Spleen (tissue), 13 donors: Measurements from ENCODE around the gene ITGAE. TPM values are rescaled to one million over a fixed set of nuclear protein-coding genes. Genes with fewer than 3 reads are reported as not detected.

ENCODE experiments used
- DNase-seq: peaks from one replicate; pipeline ENCODE4 v3.0.0-alpha.2; 2020
- H3K27ac ChIP-seq, 8 donors: fragments of 200-600 bp; sonication (generic) in 7 of 8; 1 replicate in 4 of 8; 2 replicates in 4 of 8; pipeline versions ENCODE4 v1.5.0 to v1.8.0; 2016 to 2021; ENCODE audit warnings: inconsistent platforms in 4 of 8, mild to moderate bottlenecking in 4 of 8, moderate library complexity in 1 of 8
- H3K27me3 ChIP-seq, 7 donors: fragments of 200-600 bp; sonication (generic) in 6 of 7; replicated peaks in 1 of 7; 1 replicate in 4 of 7; 2 replicates in 3 of 7; pipeline versions ENCODE4 v1.5.0 to v1.8.0; 2016 to 2021; ENCODE audit warnings: inconsistent platforms in 3 of 7, mild to moderate bottlenecking in 1 of 7
- H3K36me3 ChIP-seq, 6 donors: fragments of 200-600 bp; sonication (generic) in 5 of 6; 1 replicate in 4 of 6; 2 replicates in 2 of 6; pipeline versions ENCODE4 v1.5.0 to v1.8.0; 2016 to 2021; ENCODE audit warnings: inconsistent platforms in 2 of 6
- H3K4me1 ChIP-seq, 6 donors: fragments of 200-600 bp; sonication (generic) in 5 of 6; 1 replicate in 3 of 6; 2 replicates in 3 of 6; pipeline versions ENCODE4 v1.5.0 to v1.8.0; 2016 to 2021; ENCODE audit warnings: inconsistent platforms in 3 of 6
- H3K4me3 ChIP-seq, 8 donors: fragments of 200-600 bp; sonication (generic) in 7 of 8; 1 replicate in 4 of 8; 2 replicates in 4 of 8; pipeline versions ENCODE4 v1.5.0 to v1.8.0; 2016 to 2021; ENCODE audit warnings: inconsistent platforms in 4 of 8, mild to moderate bottlenecking in 4 of 8, moderate library complexity in 2 of 8
- H3K9me3 ChIP-seq, 8 donors: fragments of 200-600 bp; sonication (generic) in 7 of 8; 1 replicate in 4 of 8; 2 replicates in 4 of 8; pipeline versions ENCODE4 v1.5.0 to v1.8.0; 2016 to 2021; ENCODE audit warnings: inconsistent platforms in 4 of 8
- POLR2A ChIP-seq, 3 donors: fragments of 450-650 bp; IDR thresholded peaks; one replicate each; pipeline ENCODE4 v1.5.1; 2017; ENCODE audit warnings: antibody characterized with exemption in 3 of 3, mild to moderate bottlenecking in 1 of 3
- POLR2AphosphoS5 ChIP-seq, 3 donors: sonication (generic); formaldehyde crosslinking; IDR thresholded peaks; one replicate each; pipeline ENCODE4 v1.5.1; 2017; ENCODE audit warnings: antibody characterized with exemption in 3 of 3
- WGBS, 5 donors: extraction: QIAGEN DNeasy Blood & Tissue Kit in 3 of 5; methylation state at CpG; one replicate each; pipeline versions ENCODE4 v1.1.5 to v1.1.7; 2013 to 2018; 5-methylcytosine and 5-hydroxymethylcytosine counted together
- intact Hi-C: fragments of 100-400 bp; cut with DNase I; formaldehyde crosslinking; loops from one replicate; pipeline ENCODE4 v1.15.0; 2023; ENCODE audit warnings: low total_unique reads
- long read RNA-seq, 2 donors: transcript quantifications; one replicate each; lab custom pipeline, GENCODE V29; 2026
- polyA plus RNA-seq, 3 donors: library from polyadenylated mRNA; stranded (reverse); fragments of 200-250 nt; gene quantifications; one replicate each; pipeline ENCODE4 v1.2.1, GENCODE V29; 2013
- total RNA-seq, 7 donors: library from RNA; depleted of rRNA in 3 of 7; stranded (reverse); fragments of >200 nt in 3 of 7; fragmentation: NEBNext Ultra II Directional in 4 of 7; extraction: Animal tissue kit (Norgen Biotek cat#: 25700) in 4 of 7; gene quantifications; one replicate each; pipeline versions ENCODE4 v1.1.0 to v1.2.1, GENCODE V29; 2016 to 2021
- TF ChIP-seq, protein P1 (sequence below), 11 experiments: fragments of 200-600 bp in 7 of 11; fragments of 450-650 bp in 4 of 11; sonication (generic) in 4 of 11; IDR thresholded peaks in 8 of 11; conservative IDR thresholded peaks in 3 of 11; 1 replicate in 7 of 11; 2 replicates in 4 of 11; pipeline versions ENCODE4 v1.4.0 to v1.8.0; 2016 to 2021; ENCODE audit warnings: antibody characterized with exemption in 11 of 11, inconsistent platforms in 4 of 11, mild to moderate bottlenecking in 1 of 11
- donor health status: healthy with polysubstance abuse.
- donor health status: DM: no; HTN: no; CAD: no; lungs with moderate emphysema.
- donor health status: DM: no; HTN: no; CAD: no.
- donor health status: Bipolar disorder and iron deficiency.
- donor health status: healthy.
- donor health status: DM: no; HTN: no; CAD: no.
- donor health status: DM: yes; HTN: yes; CAD: no.

Gene ITGAE, protein sequence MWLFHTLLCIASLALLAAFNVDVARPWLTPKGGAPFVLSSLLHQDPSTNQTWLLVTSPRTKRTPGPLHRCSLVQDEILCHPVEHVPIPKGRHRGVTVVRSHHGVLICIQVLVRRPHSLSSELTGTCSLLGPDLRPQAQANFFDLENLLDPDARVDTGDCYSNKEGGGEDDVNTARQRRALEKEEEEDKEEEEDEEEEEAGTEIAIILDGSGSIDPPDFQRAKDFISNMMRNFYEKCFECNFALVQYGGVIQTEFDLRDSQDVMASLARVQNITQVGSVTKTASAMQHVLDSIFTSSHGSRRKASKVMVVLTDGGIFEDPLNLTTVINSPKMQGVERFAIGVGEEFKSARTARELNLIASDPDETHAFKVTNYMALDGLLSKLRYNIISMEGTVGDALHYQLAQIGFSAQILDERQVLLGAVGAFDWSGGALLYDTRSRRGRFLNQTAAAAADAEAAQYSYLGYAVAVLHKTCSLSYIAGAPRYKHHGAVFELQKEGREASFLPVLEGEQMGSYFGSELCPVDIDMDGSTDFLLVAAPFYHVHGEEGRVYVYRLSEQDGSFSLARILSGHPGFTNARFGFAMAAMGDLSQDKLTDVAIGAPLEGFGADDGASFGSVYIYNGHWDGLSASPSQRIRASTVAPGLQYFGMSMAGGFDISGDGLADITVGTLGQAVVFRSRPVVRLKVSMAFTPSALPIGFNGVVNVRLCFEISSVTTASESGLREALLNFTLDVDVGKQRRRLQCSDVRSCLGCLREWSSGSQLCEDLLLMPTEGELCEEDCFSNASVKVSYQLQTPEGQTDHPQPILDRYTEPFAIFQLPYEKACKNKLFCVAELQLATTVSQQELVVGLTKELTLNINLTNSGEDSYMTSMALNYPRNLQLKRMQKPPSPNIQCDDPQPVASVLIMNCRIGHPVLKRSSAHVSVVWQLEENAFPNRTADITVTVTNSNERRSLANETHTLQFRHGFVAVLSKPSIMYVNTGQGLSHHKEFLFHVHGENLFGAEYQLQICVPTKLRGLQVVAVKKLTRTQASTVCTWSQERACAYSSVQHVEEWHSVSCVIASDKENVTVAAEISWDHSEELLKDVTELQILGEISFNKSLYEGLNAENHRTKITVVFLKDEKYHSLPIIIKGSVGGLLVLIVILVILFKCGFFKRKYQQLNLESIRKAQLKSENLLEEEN
- total RNA-seq (10 to 100 TPM; 20.3 to 31.4 (median 26.3) TPM), polyA plus RNA-seq (10 to 100 TPM; 75.2 to 91.1 (median 78.3) TPM)
- long read RNA-seq, donor 1, transcript ITGAE-207 (4 exons, 672 nt): major isoform, 19 of 37 reads
- long read RNA-seq, donor 1, partial matches to known transcripts: 14 of 37 reads
- long read RNA-seq, donor 1, other reads (novel, unspliced or antisense): 0 of 37 reads
- long read RNA-seq, donor 2, transcript ITGAE-207 (4 exons, 672 nt): major isoform, 14 of 25 reads
- long read RNA-seq, donor 2, partial matches to known transcripts: 7 of 25 reads
- long read RNA-seq, donor 2, other reads (novel, unspliced or antisense): 0 of 25 reads

DNA sequence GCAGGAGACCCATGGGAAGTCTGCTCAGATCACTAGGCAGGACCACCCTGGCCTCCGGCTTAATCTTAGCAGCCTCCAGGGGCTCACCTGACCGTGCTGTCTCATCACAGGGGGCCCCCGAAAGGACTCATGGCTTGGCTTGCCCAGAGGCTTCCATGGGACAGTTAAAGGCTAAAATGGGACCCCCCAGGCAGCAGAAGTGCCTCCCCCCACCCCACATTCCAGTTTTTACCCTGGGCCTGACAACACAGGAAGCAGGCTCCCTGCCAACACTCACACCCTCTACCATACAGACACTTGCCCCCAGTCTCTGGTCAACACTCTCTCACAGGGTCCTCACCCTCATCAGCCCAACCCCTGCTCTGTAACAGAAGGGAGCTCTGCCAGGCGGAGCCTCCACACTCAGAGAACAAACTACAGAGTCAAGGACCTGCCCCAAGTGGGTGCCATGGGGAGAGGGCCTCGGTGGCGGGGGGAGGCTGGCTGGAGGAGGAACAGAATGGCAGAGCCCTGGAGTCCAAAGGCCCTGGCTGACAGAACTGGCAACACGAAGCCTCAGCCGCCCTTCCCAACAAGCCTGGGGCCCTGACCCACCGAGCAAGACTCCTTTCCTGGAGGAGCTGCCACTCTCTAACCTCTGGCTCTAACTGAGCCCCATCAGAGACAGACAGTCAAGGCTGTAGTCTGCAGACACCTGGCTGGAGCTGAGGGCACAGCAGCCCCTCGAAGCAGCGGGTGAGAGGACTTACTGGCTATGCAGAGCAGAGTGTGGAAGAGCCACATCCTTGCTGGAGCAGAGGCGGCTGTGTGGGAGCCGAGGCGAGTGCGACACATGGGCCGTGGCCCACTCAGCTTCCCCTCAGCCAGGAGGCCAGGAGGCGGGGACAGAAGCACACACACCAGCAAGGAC, at the start of gene ITGAE:
ITGAE (minus strand) TSS at position 827 of the 910 bp plus-strand sequence; CDS start at position 783, 44 bp downstream.
- no peaks in the 10 kb centered on the region for H3K27me3 ChIP-seq
- DNase-seq: peak; percentile 77
- WGBS, 5 donors: 65 to 86% (median 79%) methylated on average over 12 to 17 of the region's 17 CpGs
- intact Hi-C loops: no loop called here
- no peaks in the 10 kb centered on the region for H3K9me3 ChIP-seq
- peak within 1 kb of the TSS in 1 of 8 donors; percentile 25 for H3K4me3 ChIP-seq
- peaks cover 4 to 83% (median 50%) of the 10 kb centered on the region in 6 donors for H3K4me1 ChIP-seq
- no peak for TF ChIP-seq POLR2A (IDR thresholded peaks at IDR 0.05)
- TF ChIP-seq POLR2AphosphoS5 (IDR thresholded peaks at IDR 0.05): no peak
- TF ChIP-seq, protein P1, sequence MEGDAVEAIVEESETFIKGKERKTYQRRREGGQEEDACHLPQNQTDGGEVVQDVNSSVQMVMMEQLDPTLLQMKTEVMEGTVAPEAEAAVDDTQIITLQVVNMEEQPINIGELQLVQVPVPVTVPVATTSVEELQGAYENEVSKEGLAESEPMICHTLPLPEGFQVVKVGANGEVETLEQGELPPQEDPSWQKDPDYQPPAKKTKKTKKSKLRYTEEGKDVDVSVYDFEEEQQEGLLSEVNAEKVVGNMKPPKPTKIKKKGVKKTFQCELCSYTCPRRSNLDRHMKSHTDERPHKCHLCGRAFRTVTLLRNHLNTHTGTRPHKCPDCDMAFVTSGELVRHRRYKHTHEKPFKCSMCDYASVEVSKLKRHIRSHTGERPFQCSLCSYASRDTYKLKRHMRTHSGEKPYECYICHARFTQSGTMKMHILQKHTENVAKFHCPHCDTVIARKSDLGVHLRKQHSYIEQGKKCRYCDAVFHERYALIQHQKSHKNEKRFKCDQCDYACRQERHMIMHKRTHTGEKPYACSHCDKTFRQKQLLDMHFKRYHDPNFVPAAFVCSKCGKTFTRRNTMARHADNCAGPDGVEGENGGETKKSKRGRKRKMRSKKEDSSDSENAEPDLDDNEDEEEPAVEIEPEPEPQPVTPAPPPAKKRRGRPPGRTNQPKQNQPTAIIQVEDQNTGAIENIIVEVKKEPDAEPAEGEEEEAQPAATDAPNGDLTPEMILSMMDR (IDR thresholded peaks at IDR 0.05 in 8 of 11, conservative IDR thresholded peaks at IDR 0.05 in 3 of 11): no peak
- peaks cover 0 to 6% (median 0%) of the 10 kb centered on the region in 6 donors for H3K36me3 ChIP-seq
- H3K27ac ChIP-seq: peak within 1 kb of the TSS in 3 of 8 donors; percentile 73 to 83 (median 81)

DNA sequence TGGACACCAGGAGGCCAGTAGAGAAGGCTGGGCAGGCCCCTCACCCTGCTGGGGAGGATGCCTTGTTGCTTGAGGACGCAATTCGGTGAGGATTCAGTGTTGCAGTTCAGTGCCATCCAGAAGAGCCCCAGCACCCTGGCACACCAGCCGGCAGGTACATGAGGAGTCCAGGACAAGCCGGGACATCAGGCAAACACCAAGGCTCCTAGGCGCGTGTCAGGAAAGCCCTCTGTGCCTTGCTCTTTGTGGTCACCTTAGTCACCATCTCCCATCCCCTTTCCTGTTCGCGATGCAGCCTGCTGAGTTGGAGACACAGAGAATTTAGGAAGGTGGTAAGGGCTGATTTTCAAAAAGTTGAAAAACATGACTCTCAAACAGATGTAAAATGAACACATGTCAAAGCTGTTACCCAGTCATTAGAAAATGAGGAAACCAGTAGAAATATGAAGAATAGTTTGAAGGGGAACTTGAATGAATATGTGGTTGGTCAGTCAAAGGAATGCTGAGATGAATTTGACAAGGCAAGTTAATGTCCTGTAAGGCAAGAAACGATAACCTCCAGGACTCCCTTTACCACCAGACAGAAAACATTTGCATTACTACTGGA, 47.3 kb upstream of the ITGAE start:
- H3K4me3 ChIP-seq: no peak overlapping the region
- no peak for TF ChIP-seq POLR2A (IDR thresholded peaks at IDR 0.05)
- TF ChIP-seq, protein P1 (IDR thresholded peaks at IDR 0.05 in 8 of 11, conservative IDR thresholded peaks at IDR 0.05 in 3 of 11): no peak
- no peak for TF ChIP-seq POLR2AphosphoS5 (IDR thresholded peaks at IDR 0.05)
- H3K27me3 ChIP-seq: no peaks in the 10 kb centered on the region
- H3K4me1 ChIP-seq: peaks cover 10 to 29% (median 22%) of the 10 kb centered on the region in 6 donors
- H3K27ac ChIP-seq: no peak overlapping the region
- H3K9me3 ChIP-seq: no peaks in the 10 kb centered on the region
- intact Hi-C loops: no loop called here
- peaks cover 0 to 13% (median 0%) of the 10 kb centered on the region in 6 donors for H3K36me3 ChIP-seq
- 47 to 70% (median 63%) methylated on average over 7 to 9 of the region's 9 CpGs for WGBS, 5 donors
- DNase-seq: peak; percentile 39

DNA sequence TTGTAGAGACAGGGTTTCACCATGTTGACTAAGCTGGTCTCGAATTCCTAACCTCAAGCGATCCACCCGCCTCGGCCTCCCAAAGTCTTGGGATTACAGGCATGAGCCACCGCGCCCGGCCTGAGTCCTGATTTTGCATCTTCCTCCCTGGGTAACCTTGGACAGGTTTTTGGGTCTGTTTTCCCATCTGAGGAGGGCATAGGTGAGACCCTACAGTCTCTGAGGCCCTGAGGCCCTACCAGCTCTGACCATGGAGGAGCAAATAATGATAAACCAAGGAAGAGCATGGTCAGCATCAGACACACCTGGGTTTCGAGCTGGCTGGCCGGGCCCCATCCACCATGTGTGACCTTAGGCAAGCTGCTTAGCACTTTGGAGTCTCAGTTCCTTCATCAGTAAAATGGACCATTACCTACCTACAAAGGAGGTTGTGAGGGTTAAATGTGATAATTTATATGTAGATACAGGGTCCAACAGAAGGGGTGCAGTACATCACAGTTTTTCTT, 46.2 kb upstream of the ITGAE start:
- no peak overlapping the region for H3K4me3 ChIP-seq
- no peaks in the 10 kb centered on the region for H3K27me3 ChIP-seq
- TF ChIP-seq POLR2A (IDR thresholded peaks at IDR 0.05) (no peak), POLR2AphosphoS5 (IDR thresholded peaks at IDR 0.05) (no peak)
- intact Hi-C loops: no loop called here
- peak; percentile 73 for DNase-seq
- peaks cover 0 to 24% (median 7%) of the 10 kb centered on the region in 6 donors for H3K36me3 ChIP-seq
- H3K4me1 ChIP-seq: peaks cover 10 to 40% (median 24%) of the 10 kb centered on the region in 6 donors
- H3K9me3 ChIP-seq: no peaks in the 10 kb centered on the region
- H3K27ac ChIP-seq: no peak overlapping the region
- WGBS, 5 donors: 93 to 97% (median 95%) methylated on average over 9 of the region's 9 CpGs
